Endodermal cell (in vitro differentiated cells): ENCODE measurements around the gene RASAL3. TPM values are rescaled to one million over a fixed set of nuclear protein-coding genes. Genes with fewer than 3 reads are reported as not detected.
A peak's percentile ranks its signal among the peaks of the same experiment; 100 is the strongest.

ENCODE experiments used
- DNase-seq: peaks from one replicate; pipeline ENCODE4 v3.0.0-alpha.2; 2017
- H3K27ac ChIP-seq: 2 replicates; pipeline ENCODE4 v1.5.1; 2013; ENCODE audit warnings: mild to moderate bottlenecking, low read depth, low read length, moderate library complexity
- H3K27me3 ChIP-seq: 2 replicates; pipeline ENCODE4 v1.6.1; 2013; ENCODE audit warnings: mild to moderate bottlenecking, low read length, moderate library complexity; ENCODE audit not compliant: insufficient read depth, control insufficient read depth, poor library complexity, severe bottlenecking
- H3K36me3 ChIP-seq: 2 replicates; pipeline ENCODE4 v1.7.0; 2013; ENCODE audit warnings: mild to moderate bottlenecking, low read length, moderate library complexity; ENCODE audit not compliant: control insufficient read depth, insufficient read depth
- H3K4me1 ChIP-seq: one replicate; pipeline ENCODE4 v1.7.0; 2013; ENCODE audit warnings: low read length; ENCODE audit not compliant: control insufficient read depth, insufficient read depth
- H3K4me3 ChIP-seq: 2 replicates; pipeline ENCODE4 v1.5.1; 2013; ENCODE audit warnings: mild to moderate bottlenecking, low read length, moderate library complexity
- H3K9ac ChIP-seq: 2 replicates; pipeline ENCODE4 v1.6.1; 2013; ENCODE audit warnings: mild to moderate bottlenecking, low read length, moderate library complexity; ENCODE audit not compliant: poor library complexity, severe bottlenecking; ENCODE audit errors: extremely low read depth
- H3K9me3 ChIP-seq: 2 replicates; pipeline ENCODE4 v1.6.1; 2013; ENCODE audit warnings: mild to moderate bottlenecking, low read length, moderate library complexity; ENCODE audit not compliant: control insufficient read depth
- H3K27ac Mint-ChIP-seq: 2 replicates; pipeline ENCODE4 v1.8.0; 2020; ENCODE audit warnings: mixed read lengths
- H3K27me3 Mint-ChIP-seq: 2 replicates; pipeline ENCODE4 v1.8.0; 2021; ENCODE audit warnings: mild to moderate bottlenecking, mixed read lengths; ENCODE audit not compliant: insufficient read depth
- H3K36me3 Mint-ChIP-seq: 2 replicates; pipeline ENCODE4 v1.8.0; 2020; ENCODE audit warnings: low read depth, mixed read lengths
- H3K4me1 Mint-ChIP-seq: 2 replicates; pipeline ENCODE4 v1.8.0; 2020; ENCODE audit warnings: mixed read lengths
- H3K4me3 Mint-ChIP-seq: 2 replicates; pipeline ENCODE4 v1.8.0; 2020; ENCODE audit warnings: mild to moderate bottlenecking, moderate library complexity, mixed read lengths
- H3K9me3 Mint-ChIP-seq: 2 replicates; pipeline ENCODE4 v1.8.0; 2020; ENCODE audit warnings: mild to moderate bottlenecking, mixed read lengths
- WGBS, 2 experiments: methylation state at CpG; one replicate each; pipeline versions ENCODE4 v1.1.5 to v1.1.7; 2013; ENCODE audit warnings: missing lambda C conversion rate in 2 of 2, mixed read lengths in 1 of 2; ENCODE audit not compliant: insufficient coverage in 1 of 2, insufficient read length in 1 of 2; 5-methylcytosine and 5-hydroxymethylcytosine counted together
- total RNA-seq, 2 donors: library from RNA; stranded (reverse); fragmentation: NEBNext Ultra II Directional in 1 of 2; extraction: Animal tissue kit (Norgen Biotek cat#: 25700) in 1 of 2; gene quantifications; 2 replicates in 1 of 2; 3 replicates in 1 of 2; pipeline ENCODE4 v1.2.1, GENCODE V29; 2021
- TF ChIP-seq, protein P1 (sequence below): fragments of 200-600 bp; sonication (generic); conservative IDR thresholded peaks from 2 replicates; pipeline ENCODE4 v1.5.0; 2021; ENCODE audit warnings: antibody characterized with exemption, mild to moderate bottlenecking

Gene RASAL3
- total RNA-seq, 2 donors from 2014 or later, result not detected

DNA sequence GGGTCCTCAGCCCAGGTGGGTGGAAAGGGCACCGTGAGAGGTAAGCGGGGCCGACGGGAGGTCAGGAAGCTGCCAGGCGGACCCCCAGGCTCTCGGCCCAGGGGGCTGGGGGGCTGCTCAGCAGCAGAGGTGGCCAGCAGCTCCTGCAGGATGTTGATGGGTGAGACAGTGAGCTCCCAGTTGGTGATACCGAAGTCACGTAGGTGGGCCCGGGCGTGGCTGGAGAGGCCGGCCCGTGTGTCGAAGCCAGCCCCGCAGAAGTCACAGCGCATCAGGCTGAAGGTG is 27.6 kb downstream of the RASAL3 start:
- WGBS, 2 experiments, result 89 to 91% methylated on average over 3 to 15 of the region's 15 CpGs
- no peaks in the 10 kb centered on the region for H3K27me3 Mint-ChIP-seq
- Histone ChIP-seq H3K27me3 (no peaks in the 10 kb centered on the region), H3K27ac (no peak overlapping the region), H3K4me3 (no peak overlapping the region), H3K9ac (no peak overlapping the region), H3K36me3 (no peaks in the 10 kb centered on the region), H3K9me3 (no peaks in the 10 kb centered on the region), H3K4me1 (no peaks in the 10 kb centered on the region)
- H3K27ac Mint-ChIP-seq, result no peak overlapping the region
- no peak for DNase-seq
- no peaks in the 10 kb centered on the region for H3K36me3 Mint-ChIP-seq
- no peak overlapping the region for H3K4me3 Mint-ChIP-seq
- no peaks in the 10 kb centered on the region for H3K9me3 Mint-ChIP-seq
- peaks cover 7% of the 10 kb centered on the region for H3K4me1 Mint-ChIP-seq
- TF ChIP-seq, protein P1, sequence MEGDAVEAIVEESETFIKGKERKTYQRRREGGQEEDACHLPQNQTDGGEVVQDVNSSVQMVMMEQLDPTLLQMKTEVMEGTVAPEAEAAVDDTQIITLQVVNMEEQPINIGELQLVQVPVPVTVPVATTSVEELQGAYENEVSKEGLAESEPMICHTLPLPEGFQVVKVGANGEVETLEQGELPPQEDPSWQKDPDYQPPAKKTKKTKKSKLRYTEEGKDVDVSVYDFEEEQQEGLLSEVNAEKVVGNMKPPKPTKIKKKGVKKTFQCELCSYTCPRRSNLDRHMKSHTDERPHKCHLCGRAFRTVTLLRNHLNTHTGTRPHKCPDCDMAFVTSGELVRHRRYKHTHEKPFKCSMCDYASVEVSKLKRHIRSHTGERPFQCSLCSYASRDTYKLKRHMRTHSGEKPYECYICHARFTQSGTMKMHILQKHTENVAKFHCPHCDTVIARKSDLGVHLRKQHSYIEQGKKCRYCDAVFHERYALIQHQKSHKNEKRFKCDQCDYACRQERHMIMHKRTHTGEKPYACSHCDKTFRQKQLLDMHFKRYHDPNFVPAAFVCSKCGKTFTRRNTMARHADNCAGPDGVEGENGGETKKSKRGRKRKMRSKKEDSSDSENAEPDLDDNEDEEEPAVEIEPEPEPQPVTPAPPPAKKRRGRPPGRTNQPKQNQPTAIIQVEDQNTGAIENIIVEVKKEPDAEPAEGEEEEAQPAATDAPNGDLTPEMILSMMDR, result no peak

- Histone ChIP-seq H3K4me1 (peaks cover 5% of the 10 kb centered on the region), H3K9me3 (no peaks in the 10 kb centered on the region), H3K4me3 (no peak overlapping the region), H3K27me3 (no peaks in the 10 kb centered on the region), H3K9ac (no peak overlapping the region), H3K36me3 (no peaks in the 10 kb centered on the region), H3K27ac (no peak overlapping the region)
- H3K36me3 Mint-ChIP-seq, result no peaks in the 10 kb centered on the region
- DNase-seq, result no peak
- H3K4me3 Mint-ChIP-seq, result no peak overlapping the region
- no peaks in the 10 kb centered on the region for H3K27me3 Mint-ChIP-seq
- H3K9me3 Mint-ChIP-seq, result no peaks in the 10 kb centered on the region
- H3K4me1 Mint-ChIP-seq, result peaks cover 12% of the 10 kb centered on the region
- no peak overlapping the region for H3K27ac Mint-ChIP-seq
- TF ChIP-seq, protein P1, result no peak
- WGBS, 2 experiments, result 92 to 93% methylated on average over 5 to 10 of the region's 10 CpGs
These were observed 28.1 kb downstream of the RASAL3 start for GRCh38 chr19:15436012-15436825.

- WGBS, 2 experiments, result 66% methylated on average over 6 to 8 of the region's 8 CpGs
- Mint-ChIP-seq H3K4me3 (peak overlapping the region; percentile 97), H3K27me3 (no peaks in the 10 kb centered on the region), H3K9me3 (no peaks in the 10 kb centered on the region), H3K36me3 (no peaks in the 10 kb centered on the region), H3K27ac (peak overlapping the region; percentile 78), H3K4me1 (peaks cover 17% of the 10 kb centered on the region)
- Histone ChIP-seq H3K27ac (no peak overlapping the region), H3K36me3 (no peaks in the 10 kb centered on the region), H3K9me3 (no peaks in the 10 kb centered on the region), H3K27me3 (no peaks in the 10 kb centered on the region), H3K9ac (peak overlapping the region; percentile 50), H3K4me3 (peak overlapping the region; percentile 93), H3K4me1 (peaks cover 13% of the 10 kb centered on the region)
- TF ChIP-seq, protein P1, result no peak
- DNase-seq, result peak; percentile 58
These were observed 30.8 kb downstream of the RASAL3 start for GRCh38 chr19:15433519-15434069.
